OCI-LY1 (cell line): ENCODE data around the gene TRIM37.

Experiments
- EZH2 ChIP-seq: fragments of 200-600 bp; sonication (generic), shearing (Covaris generic); IDR thresholded peaks from 2 replicates; pipeline ENCODE4 v1.8.0; 2017; ENCODE audit warnings: borderline replicate concordance, mixed run types, mild to moderate bottlenecking, antibody characterized with exemption, low read length, moderate library complexity, mixed read lengths
- TF ChIP-seq, protein P1 (sequence below): fragments of 200-600 bp; sonication (generic), shearing (Covaris generic); IDR thresholded peaks from 2 replicates; pipeline ENCODE4 v1.5.1; 2017; ENCODE audit warnings: mild to moderate bottlenecking, antibody characterized with exemption, low read length, moderate library complexity, mixed read lengths

DNA sequence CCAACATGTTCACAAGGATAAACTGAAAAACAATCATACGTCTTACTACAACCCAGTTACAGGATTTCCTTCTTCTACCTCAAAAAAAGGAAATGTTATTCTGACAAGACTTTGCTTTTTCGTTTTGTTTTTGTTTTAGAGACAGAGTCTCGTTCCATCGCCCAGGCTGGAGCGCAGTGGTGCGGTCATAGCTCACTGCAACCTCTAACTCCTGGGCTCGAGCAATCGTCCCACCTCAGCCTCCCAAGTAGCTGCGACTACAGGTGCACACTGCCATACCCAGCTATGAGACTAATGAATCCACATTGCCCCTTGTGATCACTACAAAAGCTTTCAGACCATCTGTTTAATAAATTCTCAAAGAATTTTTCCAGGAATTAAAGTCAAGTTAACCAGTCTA lies 8.8 kb upstream of the TRIM37 start:
- TF ChIP-seq, protein P1, sequence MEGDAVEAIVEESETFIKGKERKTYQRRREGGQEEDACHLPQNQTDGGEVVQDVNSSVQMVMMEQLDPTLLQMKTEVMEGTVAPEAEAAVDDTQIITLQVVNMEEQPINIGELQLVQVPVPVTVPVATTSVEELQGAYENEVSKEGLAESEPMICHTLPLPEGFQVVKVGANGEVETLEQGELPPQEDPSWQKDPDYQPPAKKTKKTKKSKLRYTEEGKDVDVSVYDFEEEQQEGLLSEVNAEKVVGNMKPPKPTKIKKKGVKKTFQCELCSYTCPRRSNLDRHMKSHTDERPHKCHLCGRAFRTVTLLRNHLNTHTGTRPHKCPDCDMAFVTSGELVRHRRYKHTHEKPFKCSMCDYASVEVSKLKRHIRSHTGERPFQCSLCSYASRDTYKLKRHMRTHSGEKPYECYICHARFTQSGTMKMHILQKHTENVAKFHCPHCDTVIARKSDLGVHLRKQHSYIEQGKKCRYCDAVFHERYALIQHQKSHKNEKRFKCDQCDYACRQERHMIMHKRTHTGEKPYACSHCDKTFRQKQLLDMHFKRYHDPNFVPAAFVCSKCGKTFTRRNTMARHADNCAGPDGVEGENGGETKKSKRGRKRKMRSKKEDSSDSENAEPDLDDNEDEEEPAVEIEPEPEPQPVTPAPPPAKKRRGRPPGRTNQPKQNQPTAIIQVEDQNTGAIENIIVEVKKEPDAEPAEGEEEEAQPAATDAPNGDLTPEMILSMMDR = no peak
- no peak for TF ChIP-seq EZH2
